Mucosa of stomach (tissue), 1 donor: ENCODE measurements around the gene YAE1.

Experiments
- H3K27me3 ChIP-seq: one replicate; pipeline ENCODE4 v1.7.0; 2013; ENCODE audit warnings: mild to moderate bottlenecking, low read length; ENCODE audit not compliant: control insufficient read depth, insufficient read depth
- H3K36me3 ChIP-seq: one replicate; pipeline ENCODE4 v1.7.0; 2013; ENCODE audit warnings: low read length; ENCODE audit not compliant: control insufficient read depth, insufficient read depth
- H3K4me1 ChIP-seq: one replicate; pipeline ENCODE4 v1.7.0; 2013; ENCODE audit warnings: mild to moderate bottlenecking, low read length; ENCODE audit not compliant: control insufficient read depth, insufficient read depth
- H3K4me3 ChIP-seq: one replicate; pipeline ENCODE4 v1.7.0; 2013; ENCODE audit warnings: low read length
- H3K9ac ChIP-seq: one replicate; pipeline ENCODE4 v1.7.0; 2013; ENCODE audit warnings: mild to moderate bottlenecking, low read length, moderate library complexity
- H3K9me3 ChIP-seq: one replicate; pipeline ENCODE4 v1.7.0; 2013; ENCODE audit warnings: mild to moderate bottlenecking, low read length, moderate library complexity; ENCODE audit not compliant: control insufficient read depth
- donor health status: Pancreatic carcinoma.

Gene YAE1, protein sequence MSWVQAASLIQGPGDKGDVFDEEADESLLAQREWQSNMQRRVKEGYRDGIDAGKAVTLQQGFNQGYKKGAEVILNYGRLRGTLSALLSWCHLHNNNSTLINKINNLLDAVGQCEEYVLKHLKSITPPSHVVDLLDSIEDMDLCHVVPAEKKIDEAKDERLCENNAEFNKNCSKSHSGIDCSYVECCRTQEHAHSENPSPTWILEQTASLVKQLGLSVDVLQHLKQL

GRCh38 chr7:39566023-39566921, at the start of gene YAE1:
TSS of gene YAE1 (plus strand) at chr7:39566404. CDS start at chr7:39566419, 15 bp downstream.
- Histone ChIP-seq H3K9me3 (no peaks in the 10 kb centered on the region), H3K27me3 (no peaks in the 10 kb centered on the region), H3K4me1 (peaks cover 6% of the 10 kb centered on the region), H3K36me3 (no peaks in the 10 kb centered on the region), H3K9ac (peak within 1 kb of the TSS; percentile 93), H3K4me3 (peak within 1 kb of the TSS; percentile 81)

GRCh38 chr7:39516498-39516897, 49.7 kb upstream of the YAE1 start:
- Histone ChIP-seq H3K27me3 (no peaks in the 10 kb centered on the region), H3K4me3 (no peak overlapping the region), H3K9ac (no peak overlapping the region), H3K4me1 (no peaks in the 10 kb centered on the region), H3K36me3 (no peaks in the 10 kb centered on the region), H3K9me3 (no peaks in the 10 kb centered on the region)

GRCh38 chr7:39517240-39517639, 49.0 kb upstream of the YAE1 start:
- H3K4me1 ChIP-seq, result no peaks in the 10 kb centered on the region
- H3K9ac ChIP-seq, result no peak overlapping the region
- no peaks in the 10 kb centered on the region for H3K27me3 ChIP-seq
- H3K36me3 ChIP-seq, result no peaks in the 10 kb centered on the region
- no peak overlapping the region for H3K4me3 ChIP-seq
- no peaks in the 10 kb centered on the region for H3K9me3 ChIP-seq

DNA sequence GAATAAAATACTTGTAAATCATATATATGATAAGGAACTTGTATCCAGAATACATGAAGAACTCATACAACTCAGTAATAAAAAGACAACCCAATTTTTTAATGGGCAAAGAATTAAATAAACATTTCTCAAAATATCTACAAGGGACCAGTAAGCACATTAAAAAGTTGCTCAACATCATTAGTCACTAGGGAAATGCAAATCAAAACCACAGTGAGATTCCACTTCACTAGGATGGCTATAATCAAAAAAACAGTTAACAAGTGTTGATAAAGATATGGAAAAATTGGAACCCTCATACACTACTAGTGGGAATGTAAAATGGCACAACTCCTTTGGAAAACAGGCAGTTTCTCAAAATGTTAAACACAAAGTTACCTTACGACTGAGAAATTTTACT, 40.3 kb upstream of the YAE1 start:
- Histone ChIP-seq H3K4me1 (no peaks in the 10 kb centered on the region), H3K36me3 (no peaks in the 10 kb centered on the region), H3K4me3 (no peak overlapping the region), H3K9me3 (no peaks in the 10 kb centered on the region), H3K9ac (no peak overlapping the region), H3K27me3 (no peaks in the 10 kb centered on the region)

GRCh38 chr7:39526666-39527065, 39.5 kb upstream of the YAE1 start:
- Histone ChIP-seq H3K4me1 (no peaks in the 10 kb centered on the region), H3K9ac (no peak overlapping the region), H3K36me3 (no peaks in the 10 kb centered on the region), H3K27me3 (no peaks in the 10 kb centered on the region), H3K9me3 (no peaks in the 10 kb centered on the region), H3K4me3 (no peak overlapping the region)

DNA sequence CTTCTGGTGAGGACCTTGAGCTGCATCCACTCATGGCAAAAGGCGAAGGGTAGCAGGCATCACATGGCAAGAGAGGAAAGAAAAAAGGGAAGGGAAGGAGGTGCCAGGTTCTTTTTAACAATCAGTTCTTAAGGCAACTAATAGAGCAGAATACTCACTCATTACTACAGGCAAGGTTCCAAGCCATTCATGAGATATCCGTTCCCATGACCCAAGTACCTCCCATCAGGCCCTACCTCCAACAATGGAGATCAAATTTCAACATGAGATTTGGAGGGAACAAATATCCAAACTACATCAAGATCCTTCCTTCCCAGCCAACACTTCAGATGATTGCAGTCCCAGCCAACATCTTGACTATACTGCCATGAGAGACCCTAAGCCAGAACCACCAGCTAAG, 38.9 kb upstream of the YAE1 start:
- Histone ChIP-seq H3K4me3 (no peak overlapping the region), H3K36me3 (no peaks in the 10 kb centered on the region), H3K9me3 (no peaks in the 10 kb centered on the region), H3K4me1 (no peaks in the 10 kb centered on the region), H3K27me3 (no peaks in the 10 kb centered on the region), H3K9ac (no peak overlapping the region)

- H3K27me3 ChIP-seq, result no peaks in the 10 kb centered on the region
- H3K36me3 ChIP-seq, result no peaks in the 10 kb centered on the region
- H3K4me3 ChIP-seq, result no peak overlapping the region
- no peaks in the 10 kb centered on the region for H3K9me3 ChIP-seq
- no peak overlapping the region for H3K9ac ChIP-seq
- peaks cover 6% of the 10 kb centered on the region for H3K4me1 ChIP-seq
Observed at GRCh38 chr7:39527951-39528350, 38.3 kb upstream of the YAE1 start.

DNA sequence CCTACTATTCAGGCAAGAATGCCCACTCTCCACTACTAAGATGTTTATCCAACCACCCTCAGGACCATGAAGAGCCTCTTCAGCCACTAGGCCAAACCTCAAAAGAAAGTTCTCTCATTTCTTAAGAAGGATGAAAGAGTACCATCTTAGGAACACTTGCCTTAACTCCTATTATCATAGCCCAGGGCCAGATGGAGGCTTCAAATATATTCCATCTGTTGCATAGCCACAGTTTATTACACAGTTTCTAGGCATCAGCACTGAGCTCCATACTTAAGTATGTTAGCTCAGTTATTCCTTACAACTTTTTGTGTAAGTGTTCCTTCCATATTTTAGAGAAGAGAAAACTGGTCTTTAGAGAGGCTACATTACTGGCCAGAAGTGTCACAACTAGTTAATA, 37.4 kb upstream of the YAE1 start:
- Histone ChIP-seq H3K9me3 (no peaks in the 10 kb centered on the region), H3K9ac (no peak overlapping the region), H3K36me3 (no peaks in the 10 kb centered on the region), H3K27me3 (no peaks in the 10 kb centered on the region), H3K4me3 (no peak overlapping the region), H3K4me1 (peaks cover 9% of the 10 kb centered on the region)

DNA sequence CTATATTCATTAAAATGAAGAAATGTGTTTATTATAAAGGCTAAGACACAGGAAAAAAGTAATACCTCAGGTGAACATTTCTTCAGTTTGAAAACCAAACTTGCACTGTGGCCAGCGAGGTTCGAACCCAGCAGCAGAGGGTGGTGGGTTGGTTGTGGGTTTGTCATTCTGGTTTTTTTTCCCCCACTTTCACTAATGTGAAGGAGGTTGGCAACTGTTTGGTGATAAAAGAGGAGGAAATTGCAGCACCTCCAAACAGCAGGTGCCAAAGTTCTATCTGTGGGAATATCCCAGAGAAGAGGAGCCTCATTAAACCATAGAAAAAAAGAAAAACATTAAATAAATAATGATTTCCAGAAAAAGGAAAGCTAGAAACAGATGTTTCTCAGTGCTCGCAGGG, 36.6 kb upstream of the YAE1 start:
- Histone ChIP-seq H3K4me3 (no peak overlapping the region), H3K4me1 (peaks cover 9% of the 10 kb centered on the region), H3K9ac (no peak overlapping the region)

GRCh38 chr7:39530971-39531370, 35.2 kb upstream of the YAE1 start:
- H3K36me3 ChIP-seq, result no peaks in the 10 kb centered on the region
- no peak overlapping the region for H3K9ac ChIP-seq
- H3K27me3 ChIP-seq, result no peaks in the 10 kb centered on the region
- no peaks in the 10 kb centered on the region for H3K9me3 ChIP-seq
- H3K4me3 ChIP-seq, result no peak overlapping the region
- H3K4me1 ChIP-seq, result peaks cover 9% of the 10 kb centered on the region

More for the DNA sequence above, 36.6 kb upstream of the YAE1 start:
- Histone ChIP-seq H3K27me3 (no peaks in the 10 kb centered on the region), H3K9me3 (no peaks in the 10 kb centered on the region), H3K36me3 (no peaks in the 10 kb centered on the region)

DNA sequence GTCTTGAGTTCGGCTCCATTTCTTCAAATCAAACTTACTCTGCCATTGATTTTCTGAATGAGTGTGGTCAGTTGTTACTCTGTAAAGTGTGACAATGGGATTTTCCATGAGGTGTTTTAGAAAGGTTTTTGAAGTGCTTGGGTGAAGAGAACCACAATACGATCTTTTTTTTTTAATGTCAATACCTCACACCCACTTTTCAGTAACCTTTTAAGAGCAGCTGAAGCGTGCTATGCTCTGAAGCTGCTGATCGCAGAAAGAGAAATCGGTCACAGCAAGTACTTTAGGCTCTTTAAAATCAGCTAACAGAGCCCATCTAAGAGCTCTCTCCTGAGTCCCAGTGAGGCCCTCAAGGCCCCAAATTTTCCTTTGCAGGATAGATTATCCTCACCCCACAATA, 34.4 kb upstream of the YAE1 start:
- H3K4me3 ChIP-seq, result no peak overlapping the region
- no peaks in the 10 kb centered on the region for H3K9me3 ChIP-seq
- H3K36me3 ChIP-seq, result no peaks in the 10 kb centered on the region
- H3K27me3 ChIP-seq, result no peaks in the 10 kb centered on the region
- H3K9ac ChIP-seq, result no peak overlapping the region
- peaks cover 9% of the 10 kb centered on the region for H3K4me1 ChIP-seq

GRCh38 chr7:39532832-39533231, 33.4 kb upstream of the YAE1 start:
- Histone ChIP-seq H3K4me1 (peaks cover 9% of the 10 kb centered on the region), H3K4me3 (no peak overlapping the region), H3K9me3 (no peaks in the 10 kb centered on the region), H3K27me3 (no peaks in the 10 kb centered on the region), H3K36me3 (no peaks in the 10 kb centered on the region), H3K9ac (no peak overlapping the region)
